Measurements from ENCODE around the gene ITGB6.

DNA sequence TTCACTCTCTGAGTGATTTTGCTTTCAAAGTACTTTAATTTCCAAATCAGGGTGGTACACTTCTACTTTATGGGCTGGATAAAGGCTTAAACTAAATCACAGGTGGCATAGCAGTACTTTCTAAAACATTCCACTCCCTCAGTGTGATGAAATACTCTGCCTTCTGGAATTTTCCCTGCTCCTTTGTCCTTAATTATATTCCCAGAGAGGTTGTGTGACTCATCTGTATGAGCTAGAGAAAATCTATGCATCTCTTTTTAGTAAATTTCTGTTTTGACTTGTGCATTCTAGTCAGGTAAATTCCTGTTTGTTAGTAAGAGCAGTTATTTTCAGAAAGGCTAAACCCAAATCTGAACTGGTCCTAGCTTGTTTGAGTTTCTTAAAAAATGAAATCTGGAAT, 108.7 kb downstream of the ITGB6 start:
- TF ChIP-seq POLR2A (IDR thresholded peaks at IDR 0.05) (no peak), POLR2AphosphoS5 (IDR thresholded peaks at IDR 0.05) (no peak), EP300 (IDR thresholded peaks at IDR 0.05) (no peak)
- TF ChIP-seq, protein P1, sequence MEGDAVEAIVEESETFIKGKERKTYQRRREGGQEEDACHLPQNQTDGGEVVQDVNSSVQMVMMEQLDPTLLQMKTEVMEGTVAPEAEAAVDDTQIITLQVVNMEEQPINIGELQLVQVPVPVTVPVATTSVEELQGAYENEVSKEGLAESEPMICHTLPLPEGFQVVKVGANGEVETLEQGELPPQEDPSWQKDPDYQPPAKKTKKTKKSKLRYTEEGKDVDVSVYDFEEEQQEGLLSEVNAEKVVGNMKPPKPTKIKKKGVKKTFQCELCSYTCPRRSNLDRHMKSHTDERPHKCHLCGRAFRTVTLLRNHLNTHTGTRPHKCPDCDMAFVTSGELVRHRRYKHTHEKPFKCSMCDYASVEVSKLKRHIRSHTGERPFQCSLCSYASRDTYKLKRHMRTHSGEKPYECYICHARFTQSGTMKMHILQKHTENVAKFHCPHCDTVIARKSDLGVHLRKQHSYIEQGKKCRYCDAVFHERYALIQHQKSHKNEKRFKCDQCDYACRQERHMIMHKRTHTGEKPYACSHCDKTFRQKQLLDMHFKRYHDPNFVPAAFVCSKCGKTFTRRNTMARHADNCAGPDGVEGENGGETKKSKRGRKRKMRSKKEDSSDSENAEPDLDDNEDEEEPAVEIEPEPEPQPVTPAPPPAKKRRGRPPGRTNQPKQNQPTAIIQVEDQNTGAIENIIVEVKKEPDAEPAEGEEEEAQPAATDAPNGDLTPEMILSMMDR (IDR thresholded peaks at IDR 0.05), result no peak
